Cardiac muscle cell (in vitro differentiated cells and primary cell): ENCODE data around the gene TBX21. TPM values are rescaled to one million over a fixed set of nuclear protein-coding genes. Genes with fewer than 3 reads are reported as not detected.

Source experiments
- DNase-seq, 2 donors: peaks; one replicate each; pipeline versions ENCODE4 v3.0.0 to v3.0.0-alpha.2; 2010 to 2017; ENCODE audit warnings: low read depth in 1 of 2, low spot score in 1 of 2
- H3K27ac ChIP-seq: fragments of 200-600 bp; sonication (generic); 2 replicates; pipeline ENCODE4 v1.5.1; 2016
- H3K27me3 ChIP-seq: fragments of 200-600 bp; sonication (generic); 2 replicates; pipeline ENCODE4 v1.6.0; 2016; ENCODE audit warnings: control low read depth
- H3K36me3 ChIP-seq: fragments of 200-600 bp; sonication (generic); 2 replicates; pipeline ENCODE4 v1.5.1; 2016; ENCODE audit warnings: control low read depth
- H3K4me1 ChIP-seq: fragments of 200-600 bp; sonication (generic); 2 replicates; pipeline ENCODE4 v1.8.1; 2017; ENCODE audit warnings: low read depth, mild to moderate bottlenecking, mixed run types
- H3K4me3 ChIP-seq: fragments of 200-600 bp; sonication (generic); 2 replicates; pipeline ENCODE4 v1.5.1; 2016; ENCODE audit warnings: mild to moderate bottlenecking
- H3K9me3 ChIP-seq: fragments of 200-600 bp; sonication (generic); 2 replicates; pipeline ENCODE4 v1.5.1; 2017; ENCODE audit warnings: low read depth, mild to moderate bottlenecking, control low read depth
- CTCF ChIP-seq: IDR thresholded peaks from 2 replicates; pipeline ENCODE4 v1.5.1; 2012; ENCODE audit warnings: low read depth, mild to moderate bottlenecking, low read length
- polyA plus RNA-seq: library from polyadenylated mRNA; unstranded; fragments of >200 nt; fragmentation: Nextera tagmentation; extraction: Ambion mirVana; gene quantifications from 2 replicates; pipeline ENCODE4 v1.2.1, GENCODE V29; 2016
- total RNA-seq: library from RNA; depleted of rRNA; stranded (reverse); fragments of >200 nt; gene quantifications from 2 replicates; pipeline ENCODE4 v1.2.3, GENCODE V29; 2016

The TBX21 gene
- total and polyA plus RNA-seq, 2 experiments from 2014 or later = 0.12 to 2.9 TPM

- TF ChIP-seq CTCF = no peak
- H3K27ac ChIP-seq = no peak overlapping the region
Observed at GRCh38 chr17:47704116-47704515, 28.9 kb upstream of the TBX21 start.

DNA sequence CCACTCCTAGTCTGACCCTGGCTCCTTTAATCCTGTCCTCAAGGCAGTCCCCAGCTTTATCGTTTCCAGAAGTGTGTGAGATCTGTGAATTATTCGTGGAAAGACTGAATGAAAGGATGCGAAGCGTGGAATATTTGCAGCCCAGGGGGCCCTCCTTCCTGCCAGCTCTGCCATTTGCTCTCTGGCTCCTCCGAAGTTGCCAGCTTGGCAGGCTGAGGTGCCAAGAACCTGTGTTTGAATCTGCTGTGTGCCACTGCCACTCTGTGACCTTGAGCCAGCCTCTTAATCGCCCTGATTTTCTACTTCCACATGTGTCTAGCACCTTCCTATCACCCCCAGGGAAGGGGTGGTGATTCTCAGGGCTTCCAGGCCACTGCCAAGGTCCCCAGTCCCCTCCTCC, 28.3 kb upstream of the TBX21 start:
- peak overlapping the region; percentile 48 for H3K27ac ChIP-seq
- H3K4me3 ChIP-seq = no peak overlapping the region
- no peak for TF ChIP-seq CTCF
- peaks cover 4% of the 10 kb centered on the region for H3K36me3 ChIP-seq
- no peaks in the 10 kb centered on the region for H3K9me3 ChIP-seq
- H3K27me3 ChIP-seq = no peaks in the 10 kb centered on the region
- H3K4me1 ChIP-seq = peaks cover 30% of the 10 kb centered on the region
- no peak for DNase-seq

More at GRCh38 chr17:47704116-47704515, 28.9 kb upstream of the TBX21 start:
- DNase-seq = no peak
- Histone ChIP-seq H3K9me3 (no peaks in the 10 kb centered on the region), H3K36me3 (peaks cover 5% of the 10 kb centered on the region), H3K4me3 (no peak overlapping the region), H3K27me3 (no peaks in the 10 kb centered on the region), H3K4me1 (peaks cover 30% of the 10 kb centered on the region)

DNA sequence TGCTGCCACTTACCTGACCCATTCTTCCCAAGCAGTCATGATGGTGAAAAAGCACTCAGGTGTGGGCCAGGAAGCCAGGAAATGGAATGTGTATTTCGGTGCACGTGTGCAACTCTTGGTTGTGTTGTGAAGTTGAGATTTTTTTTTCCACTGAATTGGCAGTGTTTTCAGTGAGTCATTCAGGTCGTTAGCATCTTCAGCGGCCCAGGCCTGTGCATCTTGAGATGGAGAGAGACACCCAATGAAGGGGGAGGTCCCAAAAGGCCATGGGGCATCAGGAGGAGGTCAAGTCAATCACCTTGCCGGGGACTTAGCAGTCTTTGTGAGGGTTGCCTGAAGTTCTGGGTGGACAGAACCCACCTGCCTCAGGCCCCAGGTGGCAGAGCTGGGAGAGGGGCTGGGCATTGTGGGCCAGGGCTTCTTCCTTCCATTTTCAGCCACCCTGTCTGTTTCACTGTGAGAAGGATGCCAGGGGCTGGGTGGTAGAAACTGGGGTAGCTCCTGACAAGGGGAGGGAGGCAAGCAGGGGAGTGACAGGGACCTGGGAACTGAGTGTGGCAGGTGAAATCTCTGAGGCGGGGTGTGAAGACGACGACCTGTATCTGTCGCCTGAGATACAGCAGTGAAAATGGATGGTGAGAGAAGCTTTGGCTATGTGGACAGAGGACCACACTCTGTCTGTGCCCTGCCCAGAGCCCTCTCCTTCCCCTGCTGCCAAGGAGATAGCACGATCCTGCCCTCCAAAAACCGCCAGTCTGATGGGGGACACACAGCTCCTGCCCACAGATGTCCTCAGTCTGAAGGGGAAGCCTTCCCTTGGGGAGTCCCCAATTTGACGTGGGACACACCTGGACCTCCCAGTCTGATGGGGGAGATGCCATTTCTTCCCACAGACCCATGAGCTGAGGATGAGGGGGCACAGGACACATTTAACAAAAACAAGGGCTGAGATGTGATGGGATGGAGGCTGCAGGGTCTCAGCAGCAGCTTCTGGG, 27.2 kb upstream of the TBX21 start:
- no peaks in the 10 kb centered on the region for H3K9me3 ChIP-seq
- no peaks in the 10 kb centered on the region for H3K27me3 ChIP-seq
- H3K4me1 ChIP-seq = peaks cover 30% of the 10 kb centered on the region
- H3K4me3 ChIP-seq = no peak overlapping the region
- H3K36me3 ChIP-seq = peaks cover 9% of the 10 kb centered on the region
- H3K27ac ChIP-seq = peak overlapping the region; percentile 73
- TF ChIP-seq CTCF = no peak
- no peak for DNase-seq

DNA sequence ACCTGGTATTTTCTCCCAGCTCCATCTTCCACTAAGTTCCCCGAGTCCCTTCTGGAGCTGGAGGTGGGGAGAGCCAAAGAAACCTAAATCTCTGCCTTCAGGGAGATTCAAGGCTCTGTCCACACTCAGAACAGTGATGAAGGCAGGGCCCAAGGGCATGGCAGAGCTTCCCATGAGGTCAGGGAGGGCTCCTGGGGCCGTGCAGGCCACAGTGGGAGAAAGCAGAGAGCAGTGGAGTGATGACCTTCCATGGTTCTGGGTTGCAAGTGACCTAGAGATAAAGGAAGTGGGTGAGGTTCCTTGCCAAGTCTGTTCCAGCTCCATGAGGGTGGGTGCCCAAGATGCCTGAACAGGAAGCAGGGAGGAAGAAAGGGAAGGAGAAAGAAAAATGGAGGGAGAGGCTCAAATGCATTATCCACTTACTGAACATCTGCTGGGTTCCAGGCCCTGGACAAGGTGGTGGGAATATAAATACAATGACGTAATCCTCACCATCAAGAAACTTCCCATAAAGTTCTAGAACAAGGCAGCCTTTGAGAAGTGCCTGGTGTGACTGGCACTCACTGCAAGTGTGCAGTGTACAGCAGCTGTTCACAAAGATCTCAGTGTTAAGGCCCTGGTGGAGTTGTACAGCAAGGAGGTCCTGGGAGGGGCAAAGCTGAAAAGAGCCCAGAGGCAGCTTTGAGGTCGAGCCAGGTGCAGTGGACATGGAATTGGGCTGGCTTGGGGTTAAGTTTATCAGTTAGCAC, 25.8 kb upstream of the TBX21 start:
- Histone ChIP-seq H3K4me3 (no peak overlapping the region), H3K9me3 (no peaks in the 10 kb centered on the region), H3K27me3 (no peaks in the 10 kb centered on the region), H3K4me1 (peaks cover 22% of the 10 kb centered on the region), H3K36me3 (peaks cover 9% of the 10 kb centered on the region), H3K27ac (peak overlapping the region; percentile 73)
- no peak for TF ChIP-seq CTCF
- DNase-seq = no peak

DNA sequence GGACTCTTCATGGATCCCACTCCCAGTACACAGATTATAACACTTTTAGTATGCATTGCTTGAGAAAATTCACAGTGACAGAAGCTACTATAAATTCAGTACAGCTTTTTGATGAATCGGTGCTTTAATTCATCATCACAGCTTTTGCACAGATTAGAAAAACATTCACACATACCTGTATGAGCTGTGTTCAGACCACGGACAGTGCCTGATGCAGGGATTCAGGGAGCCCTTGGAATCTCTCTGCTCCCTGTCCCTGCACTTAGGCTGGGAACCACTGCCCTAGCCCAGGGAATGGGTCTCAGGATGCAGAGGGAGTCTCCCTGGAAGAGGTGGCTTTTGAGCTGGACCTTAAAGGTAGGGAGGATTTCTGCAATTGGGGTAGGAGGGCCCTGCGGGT, 25.2 kb upstream of the TBX21 start:
- Histone ChIP-seq H3K4me1 (peaks cover 22% of the 10 kb centered on the region), H3K27me3 (no peaks in the 10 kb centered on the region), H3K27ac (no peak overlapping the region), H3K4me3 (no peak overlapping the region), H3K36me3 (peaks cover 9% of the 10 kb centered on the region), H3K9me3 (no peaks in the 10 kb centered on the region)
- TF ChIP-seq CTCF = no peak
- DNase-seq = no peak
